NB4 (cell line): ENCODE data around the gene IFT122.

Source experiments
- DNase-seq: peaks from one replicate; pipeline ENCODE4 v3.0.0; 2010; ENCODE audit warnings: low read depth
- H3K4me3 ChIP-seq: one replicate; pipeline ENCODE4 v1.5.1; 2011; ENCODE audit warnings: mild to moderate bottlenecking, low read depth, low read length, moderate library complexity
- CTCF ChIP-seq: IDR thresholded peaks from one replicate; pipeline ENCODE4 v1.5.1; 2012; ENCODE audit warnings: low read depth, low read length
- MAX ChIP-seq: IDR thresholded peaks from 2 replicates; pipeline ENCODE4 v1.6.1; 2011; ENCODE audit warnings: low read depth, low read length
- MYC ChIP-seq: IDR thresholded peaks from 2 replicates; pipeline ENCODE4 v1.6.1; 2011; ENCODE audit warnings: low read depth, low read length
- POLR2A ChIP-seq: IDR thresholded peaks from 2 replicates; pipeline ENCODE4 v1.6.1; 2011; ENCODE audit warnings: mild to moderate bottlenecking; ENCODE audit not compliant: insufficient read length; ENCODE audit errors: extremely low read depth

Gene IFT122

GRCh38 chr3:129415378-129415777, 24.6 kb upstream of the IFT122 start:
- DNase-seq = no peak
- TF ChIP-seq MYC = no peak
- TF ChIP-seq CTCF = no peak
- no peak for TF ChIP-seq POLR2A
- no peak for TF ChIP-seq MAX
- no peak overlapping the region for H3K4me3 ChIP-seq

GRCh38 chr3:129415830-129416229, 24.2 kb upstream of the IFT122 start:
- no peak overlapping the region for H3K4me3 ChIP-seq
- no peak for DNase-seq
- no peak for TF ChIP-seq POLR2A
- TF ChIP-seq CTCF = no peak
- no peak for TF ChIP-seq MAX
- TF ChIP-seq MYC = no peak

GRCh38 chr3:129416415-129416814, 23.6 kb upstream of the IFT122 start:
- no peak overlapping the region for H3K4me3 ChIP-seq
- no peak for DNase-seq
- TF ChIP-seq MAX (no peak), CTCF (no peak), POLR2A (no peak), MYC (no peak)

DNA sequence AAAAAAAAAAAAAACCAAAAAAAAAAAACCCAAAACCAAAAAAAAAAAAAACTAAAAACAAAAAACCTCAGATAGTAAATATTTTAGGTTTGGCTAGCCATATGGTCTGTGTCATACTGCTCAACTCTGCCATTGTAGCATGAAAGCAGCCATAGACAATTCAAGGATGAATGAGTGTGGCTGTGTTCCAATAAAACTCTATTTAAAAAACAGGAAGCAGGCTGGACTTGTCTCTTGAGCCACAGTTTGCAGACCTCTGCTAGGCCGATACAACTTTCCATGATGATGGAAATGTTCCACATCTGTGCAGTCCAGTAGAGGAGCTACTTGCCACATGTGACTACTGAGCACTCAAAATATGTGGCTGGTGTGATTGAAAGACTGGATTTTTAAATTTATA, 22.7 kb upstream of the IFT122 start:
- DNase-seq = no peak
- H3K4me3 ChIP-seq = no peak overlapping the region
- TF ChIP-seq CTCF (no peak), MAX (no peak), MYC (no peak), POLR2A (no peak)

GRCh38 chr3:129418041-129418973, 21.7 kb upstream of the IFT122 start:
- no peak overlapping the region for H3K4me3 ChIP-seq
- TF ChIP-seq MYC (no peak), POLR2A (no peak), MAX (no peak), CTCF (no peak)
- DNase-seq = no peak
